ENCODE results near the gene LY6G6D. TPM values are rescaled to one million over a fixed set of nuclear protein-coding genes. Genes with fewer than 3 reads are reported as not detected.
A peak's percentile ranks its signal among the peaks of the same experiment; 100 is the strongest.

LY6G6D gene, protein sequence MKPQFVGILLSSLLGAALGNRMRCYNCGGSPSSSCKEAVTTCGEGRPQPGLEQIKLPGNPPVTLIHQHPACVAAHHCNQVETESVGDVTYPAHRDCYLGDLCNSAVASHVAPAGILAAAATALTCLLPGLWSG
- not detected in 2 replicates for total RNA-seq

DNA sequence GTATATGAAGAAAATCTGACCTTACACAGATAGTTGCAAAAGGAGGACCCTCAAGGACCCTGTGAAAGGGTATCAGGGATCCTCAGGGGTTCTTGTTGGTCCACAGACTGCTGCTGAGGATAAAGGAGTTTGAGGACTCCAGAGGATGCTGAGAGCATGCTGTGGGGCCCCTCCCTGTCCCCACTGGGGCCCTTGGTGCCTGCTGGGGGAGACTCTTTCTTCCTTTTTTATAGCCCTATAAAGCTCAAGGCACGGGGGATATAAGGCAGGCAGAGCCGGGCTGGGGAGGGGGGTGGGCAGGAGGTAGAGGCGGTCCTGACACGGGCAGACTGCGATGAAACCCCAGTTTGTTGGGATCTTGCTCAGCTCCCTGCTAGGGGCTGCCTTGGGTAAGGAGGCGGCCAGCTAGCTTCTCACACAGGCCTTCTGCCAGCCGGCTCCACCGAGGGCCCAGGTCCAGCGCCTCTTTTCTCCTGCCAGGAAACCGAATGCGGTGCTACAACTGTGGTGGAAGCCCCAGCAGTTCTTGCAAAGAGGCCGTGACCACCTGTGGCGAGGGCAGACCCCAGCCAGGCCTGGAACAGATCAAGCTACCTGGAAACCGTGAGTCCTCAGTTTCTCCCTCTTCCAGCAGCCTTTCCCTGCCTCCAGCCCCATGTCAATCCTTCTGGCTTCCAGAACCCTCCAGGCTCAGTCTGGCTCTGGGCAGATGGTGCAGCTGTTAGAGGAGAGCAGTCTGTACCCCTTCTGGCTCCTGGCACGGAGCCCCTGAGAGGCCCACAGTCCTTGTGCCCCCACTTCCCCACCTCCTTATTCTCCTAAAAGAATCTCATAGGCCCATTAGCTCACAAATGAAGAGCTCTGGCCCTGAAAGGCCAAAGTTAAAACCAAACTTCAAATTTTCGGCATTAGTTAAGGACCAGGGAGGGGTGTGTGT lies at the start of gene LY6G6D:
TSS of gene LY6G6D (plus strand) at position 327 of the 937 bp plus-strand sequence. CDS start at position 335, 8 bp downstream.
- no peak for DNase-seq (ENCODE audit: low read depth, low spot score)

DNA sequence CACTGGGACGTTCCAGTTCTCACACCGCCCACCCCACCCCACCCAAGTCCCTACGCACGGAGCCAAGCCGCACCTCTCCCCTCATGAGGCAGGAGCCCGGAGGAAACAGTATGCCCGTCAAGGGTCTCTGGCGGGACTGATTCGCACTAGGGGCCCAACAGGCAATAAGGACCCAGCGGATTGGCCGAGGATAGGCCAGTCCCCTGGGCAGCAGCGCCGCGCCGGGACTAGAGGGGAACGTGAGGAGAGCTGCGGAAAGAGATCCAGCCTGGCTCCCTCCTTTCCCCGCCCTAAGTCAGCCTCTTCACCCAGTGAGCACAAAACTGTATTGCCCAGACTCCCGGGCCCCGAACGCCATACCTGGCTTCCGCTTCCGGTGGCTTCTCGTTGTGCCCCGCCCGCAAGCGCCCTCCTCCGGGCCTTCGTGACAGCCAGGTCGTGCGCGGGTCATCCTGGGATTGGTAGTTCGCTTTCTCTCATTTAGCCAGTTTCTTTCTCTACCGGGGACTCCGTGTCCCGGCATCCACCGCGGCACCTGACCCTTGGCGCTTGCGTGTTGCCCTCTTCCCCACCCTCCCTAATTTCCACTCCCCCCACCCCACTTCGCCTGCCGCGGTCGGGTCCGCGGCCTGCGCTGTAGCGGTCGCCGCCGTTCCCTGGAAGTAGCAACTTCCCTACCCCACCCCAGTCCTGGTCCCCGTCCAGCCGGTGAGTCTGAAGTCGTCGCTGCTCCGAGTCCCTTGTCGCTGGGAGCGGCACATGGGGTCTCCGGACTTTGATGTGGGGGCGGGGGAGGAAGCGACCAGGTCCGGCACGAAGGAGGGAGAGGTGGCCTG lies 49.4 kb upstream of the LY6G6D start, which contains the start of gene CSNK2B:
TSS of gene CSNK2B (plus strand) at position 580 of the 836 bp plus-strand sequence. CDS start 752 bp downstream, outside the sequence.
- DNase-seq (ENCODE audit: low read depth, low spot score): peak; percentile 86

DNA sequence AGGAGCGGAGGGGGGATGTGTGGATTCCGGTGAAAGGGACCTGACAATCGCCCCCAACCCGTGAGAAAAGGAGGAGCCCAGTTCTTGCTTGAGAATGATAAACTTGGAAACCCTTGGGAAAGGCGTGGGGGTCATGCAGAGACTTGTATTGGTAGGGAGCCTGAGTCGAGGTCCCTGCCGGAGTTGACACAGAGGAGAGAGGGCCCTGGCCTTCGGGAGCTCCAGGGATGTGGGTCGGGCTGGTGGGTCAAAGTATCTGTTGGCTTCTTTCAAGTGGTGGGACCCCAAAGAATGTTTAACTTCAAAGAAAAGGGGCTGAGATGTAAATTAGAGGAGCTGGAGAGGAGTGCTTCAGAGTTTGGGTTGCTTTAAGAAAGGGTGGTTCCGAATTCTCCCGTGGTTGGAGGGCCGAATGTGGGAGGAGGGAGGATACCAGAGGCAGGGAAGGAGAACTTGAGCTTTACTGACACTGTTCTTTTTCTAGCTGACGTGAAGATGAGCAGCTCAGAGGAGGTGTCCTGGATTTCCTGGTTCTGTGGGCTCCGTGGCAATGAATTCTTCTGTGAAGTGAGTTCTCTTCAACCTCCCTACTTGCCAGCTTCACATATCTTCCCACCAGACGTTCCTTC lies 48.7 kb upstream of the LY6G6D start:
- no peak for DNase-seq (ENCODE audit: low read depth, low spot score)

DNA sequence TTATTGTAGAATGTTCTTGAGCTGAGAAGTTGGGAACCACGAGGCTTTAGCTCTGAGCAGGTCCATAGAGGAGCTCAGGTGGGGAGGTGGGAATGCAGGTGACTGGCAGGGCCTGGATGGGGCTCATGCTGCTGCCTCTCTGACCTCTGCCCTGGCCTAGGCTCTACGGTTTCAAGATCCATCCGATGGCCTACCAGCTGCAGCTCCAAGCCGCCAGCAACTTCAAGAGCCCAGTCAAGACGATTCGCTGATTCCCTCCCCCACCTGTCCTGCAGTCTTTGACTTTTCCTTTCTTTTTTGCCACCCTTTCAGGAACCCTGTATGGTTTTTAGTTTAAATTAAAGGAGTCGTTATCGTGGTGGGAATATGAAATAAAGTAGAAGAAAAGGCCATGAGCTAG lies 45.5 kb upstream of the LY6G6D start, which contains the start of gene LY6G5B:
TSS of gene LY6G5B (plus strand) at position 301 of the 400 bp plus-strand sequence. CDS start 975 bp downstream, outside the sequence.
- DNase-seq (ENCODE audit: low read depth, low spot score): no peak

DNA sequence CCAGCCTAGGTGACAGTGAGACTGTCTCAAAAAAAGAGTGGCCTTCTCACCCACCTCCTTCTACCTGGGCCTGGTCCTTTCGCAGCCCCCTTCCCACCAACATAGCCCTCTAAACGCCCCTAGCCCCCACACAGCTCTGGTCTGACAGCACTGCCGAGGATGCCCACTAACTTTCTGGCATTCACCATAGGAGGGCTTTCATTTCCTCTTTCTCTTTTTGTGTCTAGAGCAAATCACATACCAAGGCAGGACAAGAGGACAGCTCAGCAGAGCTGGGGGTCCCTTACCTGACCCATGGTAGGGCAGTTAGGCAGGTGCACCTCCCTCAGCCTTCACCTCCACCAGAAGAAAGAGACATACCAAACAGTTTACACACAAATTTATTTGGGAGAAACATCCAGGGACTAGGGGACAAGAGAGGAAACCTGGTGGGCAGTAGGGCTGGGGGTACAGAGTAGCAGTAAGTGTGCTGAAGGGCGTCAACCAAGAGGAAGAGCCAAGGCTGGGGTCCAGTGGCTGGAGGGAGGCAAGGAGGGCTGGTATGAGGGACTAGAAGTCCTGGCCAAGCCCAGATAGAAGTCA lies 38.7 kb upstream of the LY6G6D start:
- DNase-seq (ENCODE audit: low read depth, low spot score): no peak

DNA sequence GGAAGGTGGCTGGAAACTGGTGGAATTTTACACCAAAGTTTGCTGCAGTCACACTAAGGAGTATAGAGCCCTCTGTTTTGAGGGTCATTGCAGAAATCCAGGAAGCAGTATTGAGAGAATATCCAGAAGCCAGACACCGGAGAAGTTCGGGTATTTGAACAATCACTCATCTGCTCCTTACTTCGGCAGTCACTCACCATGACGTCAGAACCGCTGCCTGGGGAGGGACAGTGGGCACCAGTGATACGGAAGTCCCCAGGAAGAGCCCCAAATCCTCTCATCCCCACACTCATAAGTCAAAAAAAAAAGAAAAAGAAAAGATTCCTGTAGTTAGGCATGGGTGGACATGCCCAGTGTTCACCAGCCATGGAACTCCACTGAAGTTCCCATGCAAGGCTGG lies 38.2 kb upstream of the LY6G6D start:
- DNase-seq (ENCODE audit: low read depth, low spot score): no peak

DNA sequence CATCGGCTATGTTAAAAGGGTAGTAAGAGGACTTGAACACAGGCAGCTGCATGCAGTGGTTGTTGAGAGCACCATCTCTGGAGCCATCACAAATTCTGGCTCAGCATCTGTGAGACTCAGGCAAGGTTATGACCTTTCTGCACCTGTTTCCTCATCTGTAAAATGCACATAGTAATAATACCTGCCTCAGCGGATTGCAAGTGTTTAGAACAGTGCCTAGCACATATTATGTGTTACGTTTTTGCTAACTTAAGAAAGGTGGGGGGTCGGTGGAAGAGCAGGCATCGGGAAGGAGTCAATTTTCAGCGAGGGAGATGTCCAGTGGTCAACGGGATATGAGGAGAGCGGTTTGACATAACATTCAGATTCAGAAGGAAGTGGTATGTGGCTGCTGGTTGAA lies 37.2 kb upstream of the LY6G6D start:
- DNase-seq (ENCODE audit: low read depth, low spot score): no peak

DNA sequence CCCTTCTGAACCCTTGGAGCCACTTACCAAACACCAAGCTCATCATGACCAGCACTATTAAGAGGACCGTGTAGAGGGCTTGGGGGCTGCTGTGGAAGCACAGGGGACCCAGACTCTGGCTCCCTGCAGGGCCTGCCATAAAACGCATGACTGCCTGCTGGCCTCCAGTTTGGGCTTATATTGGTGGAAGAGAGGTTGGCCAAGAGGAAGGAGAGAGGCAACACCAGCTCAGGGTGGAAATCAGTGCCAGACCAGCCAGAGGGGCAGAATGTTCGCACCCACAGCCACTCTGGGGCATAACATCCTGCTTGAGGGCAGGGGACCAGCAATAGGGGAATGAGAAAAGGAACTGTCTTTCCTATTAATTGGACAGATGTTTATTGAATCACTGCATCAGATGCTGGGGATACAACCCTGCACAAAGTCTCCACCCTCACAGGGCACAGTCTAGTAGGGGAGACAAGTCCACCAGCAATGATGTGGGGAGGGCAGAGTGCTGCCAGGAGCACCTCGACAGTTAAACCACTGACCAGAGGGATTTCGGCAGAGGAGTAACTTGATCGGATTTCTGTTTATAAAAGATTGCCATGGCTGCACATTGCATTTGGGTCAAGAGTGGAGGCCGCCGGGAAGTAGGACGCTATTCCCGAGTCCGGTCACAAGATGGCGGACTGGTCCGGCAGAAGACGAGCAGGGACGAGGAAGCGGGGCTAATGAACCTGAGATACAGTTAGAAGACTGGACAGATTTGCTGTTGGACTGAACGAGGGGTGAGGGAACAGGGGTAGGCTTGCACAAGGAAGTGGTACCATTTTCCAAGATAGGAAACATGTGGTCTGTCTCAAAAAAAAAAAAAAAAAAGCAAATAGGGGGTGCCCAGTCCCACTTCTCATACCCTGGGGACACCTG lies 34.7 kb upstream of the LY6G6D start, which contains the start of gene LY6G5C:
TSS of gene LY6G5C (minus strand) at position 842 of the 909 bp plus-strand sequence. CDS start at position 148, 694 bp downstream.
- DNase-seq (ENCODE audit: low read depth, low spot score): peak; percentile 72

DNA sequence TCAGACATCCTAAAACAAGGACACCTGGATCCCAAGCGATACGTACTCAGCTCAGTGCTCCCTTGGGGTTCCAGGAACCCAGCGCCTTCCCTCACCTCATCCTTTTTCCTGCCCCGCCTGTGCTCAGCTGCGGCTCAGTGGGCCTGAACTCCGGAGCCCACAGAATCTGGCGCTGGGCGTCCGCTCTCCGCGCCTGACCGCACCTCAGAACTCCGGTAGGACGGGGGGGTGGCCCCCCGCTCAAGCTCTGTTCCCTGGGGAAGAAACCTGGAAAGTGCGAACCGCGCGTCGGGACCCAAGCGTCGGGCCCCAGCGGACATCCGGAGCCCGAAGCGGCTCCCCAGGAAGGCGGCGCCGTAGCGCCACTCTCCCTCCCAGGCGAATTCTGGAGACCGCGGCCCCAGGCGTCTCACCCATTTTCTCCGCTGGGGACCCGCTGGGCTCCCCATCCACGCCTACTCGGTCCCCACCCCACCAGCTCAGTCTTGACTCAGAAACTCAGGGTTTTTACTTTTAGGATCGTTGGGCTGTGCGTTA lies 33.9 kb upstream of the LY6G6D start:
- DNase-seq (ENCODE audit: low read depth, low spot score): no peak

DNA sequence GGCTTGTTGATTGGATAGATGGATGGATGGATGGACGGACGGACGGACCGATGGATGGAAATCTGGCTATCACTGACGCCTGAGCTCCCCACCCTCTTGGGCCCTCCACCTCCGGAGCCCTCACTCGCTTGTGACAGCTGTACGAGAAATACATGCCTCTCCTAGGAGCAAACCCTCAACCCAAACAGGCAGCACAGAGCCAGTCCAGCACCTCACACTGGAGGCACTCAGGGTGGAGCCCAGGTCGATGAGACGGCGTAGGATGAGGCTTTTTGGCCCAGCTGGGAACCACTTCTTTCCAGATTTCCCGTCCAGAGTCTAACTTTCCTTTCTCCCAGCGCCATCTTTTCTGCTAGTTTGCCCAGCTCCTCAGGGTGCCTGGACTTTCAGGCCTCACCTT lies 31.6 kb upstream of the LY6G6D start:
- DNase-seq (ENCODE audit: low read depth, low spot score): no peak

DNA sequence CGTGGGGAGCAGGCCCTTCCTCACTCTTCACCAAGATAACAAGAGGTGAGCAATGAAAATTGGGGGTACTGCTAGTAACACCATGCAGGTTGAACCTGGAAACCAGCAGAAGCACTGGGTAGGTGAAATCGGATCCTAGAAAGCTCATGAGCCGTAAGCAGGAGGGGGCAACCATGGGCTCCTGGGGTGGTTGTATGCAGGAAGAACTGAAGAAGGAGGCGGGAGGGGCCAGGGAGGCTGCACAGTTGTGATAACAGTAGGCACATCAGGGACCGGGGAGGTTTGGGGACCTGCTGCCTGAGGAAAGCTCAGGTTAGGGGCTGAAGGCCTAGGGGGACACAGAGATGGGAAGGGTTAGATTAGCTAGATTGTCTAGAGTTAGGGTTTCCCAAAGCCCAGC lies 28.7 kb upstream of the LY6G6D start:
- no peak for DNase-seq (ENCODE audit: low read depth, low spot score)

DNA sequence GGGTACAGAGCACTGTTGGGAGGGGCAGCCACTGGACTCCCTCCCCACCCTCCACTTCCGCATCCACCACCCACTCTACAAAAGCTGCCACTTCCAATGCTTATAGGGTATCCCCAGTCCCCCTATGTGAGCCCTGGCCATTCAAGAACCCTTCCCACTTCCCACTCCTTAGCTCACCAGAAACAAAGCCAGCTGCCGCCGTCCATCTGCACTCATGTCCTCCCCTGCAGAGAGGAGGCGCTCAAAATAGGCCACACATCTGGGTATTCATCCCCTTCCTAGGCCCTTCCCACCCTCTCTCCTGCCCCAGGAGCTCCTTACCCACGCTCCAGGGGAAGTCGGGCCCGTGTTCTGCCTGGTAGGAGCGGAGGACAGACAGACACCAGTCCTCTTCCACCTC lies 27.8 kb upstream of the LY6G6D start:
- DNase-seq (ENCODE audit: low read depth, low spot score): no peak

DNA sequence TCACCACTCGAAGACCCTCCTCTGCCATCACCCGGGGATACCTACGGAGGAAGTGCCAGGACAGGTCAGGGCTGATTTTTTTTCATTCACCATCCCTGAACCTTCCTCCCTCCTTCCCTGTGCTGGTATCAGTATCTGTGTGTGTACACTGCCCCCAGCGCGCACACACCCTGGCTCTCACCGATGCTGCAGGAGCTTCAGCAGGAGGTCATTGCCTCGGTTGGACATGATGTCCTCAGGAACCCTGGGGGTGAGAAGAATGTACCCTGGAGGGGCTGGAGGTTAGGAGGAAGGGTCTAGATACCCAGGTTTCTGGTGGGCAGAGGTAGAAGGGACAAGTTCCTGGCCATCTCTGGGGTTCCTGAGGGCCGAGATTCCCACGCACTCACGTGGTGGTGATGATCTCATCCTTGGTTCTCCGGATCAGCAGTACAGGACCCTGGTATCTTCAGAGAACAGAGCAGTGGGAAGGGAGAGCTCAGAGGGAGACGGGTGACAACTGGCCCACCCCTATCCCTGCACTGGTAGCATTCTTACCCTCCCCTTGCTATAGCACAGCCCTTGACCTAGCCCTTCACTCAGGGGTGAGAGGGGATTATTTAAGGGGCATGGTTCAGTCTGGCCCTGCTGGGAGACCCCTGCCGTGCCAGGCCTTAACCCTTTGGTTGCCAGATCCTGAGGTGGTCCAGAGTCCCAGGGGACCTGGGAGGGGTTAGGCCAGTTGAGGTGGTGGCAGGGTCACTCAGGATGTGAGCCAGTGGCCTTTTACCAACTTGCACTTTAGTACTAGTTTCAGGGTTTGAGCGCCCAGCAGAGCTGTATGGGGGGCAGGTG lies 27.1 kb upstream of the LY6G6D start:
- DNase-seq (ENCODE audit: low read depth, low spot score): no peak

DNA sequence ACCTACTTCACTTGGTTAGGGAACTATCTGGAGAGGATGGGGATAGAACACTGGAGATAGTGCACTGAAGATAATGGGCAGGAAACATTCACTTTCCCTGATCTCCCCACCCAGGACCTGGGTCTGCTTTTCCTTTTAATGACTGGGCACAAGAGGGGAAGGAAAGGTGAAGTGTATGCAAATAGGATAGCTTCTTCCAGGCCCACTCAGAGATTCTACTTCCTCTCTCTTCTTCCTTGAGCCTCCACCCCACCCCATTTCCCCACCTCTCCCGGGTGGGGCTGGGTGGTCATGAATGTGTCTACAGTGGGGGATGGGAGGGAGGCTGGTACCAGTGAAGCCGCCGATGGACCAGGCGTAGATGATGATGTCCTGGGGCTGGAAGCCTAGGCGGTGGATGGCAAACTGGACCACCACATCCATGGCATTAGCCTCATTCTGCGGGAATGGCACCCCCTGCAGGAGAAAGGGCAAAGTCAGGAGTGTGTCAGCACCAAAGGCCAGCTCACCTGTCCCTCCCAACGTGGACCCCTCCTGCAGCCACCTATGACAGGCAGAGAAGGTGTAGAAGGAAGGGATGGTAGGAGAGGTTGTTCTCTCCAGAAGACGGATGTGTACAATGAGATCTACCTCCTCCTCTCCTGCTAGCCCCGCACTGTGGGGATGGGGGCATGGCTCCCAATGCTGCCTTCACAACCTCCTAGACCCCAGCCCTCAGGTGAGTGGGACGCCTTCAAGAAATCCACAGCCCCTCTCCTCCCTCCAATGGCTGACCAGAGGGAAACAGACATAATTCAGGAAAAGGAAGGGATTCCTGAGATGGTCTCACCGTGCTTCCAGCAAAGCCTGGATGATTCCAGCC lies 25.7 kb upstream of the LY6G6D start:
- no peak for DNase-seq (ENCODE audit: low read depth, low spot score)

DNA sequence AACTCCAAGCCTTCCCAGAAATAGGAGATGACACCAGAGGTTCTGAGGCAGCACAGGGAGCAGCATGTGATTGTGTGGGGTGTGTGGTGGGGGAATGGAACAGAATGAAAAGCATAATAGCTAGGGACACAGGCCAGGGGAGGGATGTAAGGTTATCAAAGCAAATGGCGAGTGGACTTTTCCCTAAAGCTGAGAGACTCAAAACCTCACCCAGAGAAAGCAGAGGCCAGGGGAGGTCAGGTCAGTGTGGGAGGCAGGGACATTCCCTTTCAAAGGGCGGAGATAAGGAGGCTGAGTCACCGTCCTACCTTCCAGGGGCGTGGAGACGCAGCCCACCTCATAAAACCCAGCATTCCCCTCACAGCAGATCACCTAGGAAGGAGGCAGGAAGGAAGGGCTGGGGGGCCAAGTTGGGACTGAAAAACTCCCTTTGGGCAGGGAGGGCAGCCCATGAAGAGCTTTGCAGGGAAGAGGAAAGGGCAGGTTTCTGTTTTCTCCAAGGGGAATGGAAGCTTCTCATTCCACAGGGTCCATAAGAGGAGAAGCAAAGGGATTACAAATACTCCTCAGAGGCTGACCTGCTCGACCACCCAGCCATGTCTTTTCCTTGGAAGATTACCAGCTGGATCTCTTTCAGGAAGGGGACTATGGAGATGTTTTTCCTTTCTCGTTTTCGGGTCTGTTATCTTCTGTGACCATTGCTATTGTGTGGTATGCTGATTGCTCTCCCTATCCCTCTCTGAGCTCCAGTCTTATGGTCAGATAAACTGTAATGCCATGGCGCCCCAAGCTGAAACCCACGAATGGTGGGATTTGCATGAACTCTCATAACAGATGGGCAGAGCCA lies 24.7 kb upstream of the LY6G6D start:
- no peak for DNase-seq (ENCODE audit: low read depth, low spot score)

DNA sequence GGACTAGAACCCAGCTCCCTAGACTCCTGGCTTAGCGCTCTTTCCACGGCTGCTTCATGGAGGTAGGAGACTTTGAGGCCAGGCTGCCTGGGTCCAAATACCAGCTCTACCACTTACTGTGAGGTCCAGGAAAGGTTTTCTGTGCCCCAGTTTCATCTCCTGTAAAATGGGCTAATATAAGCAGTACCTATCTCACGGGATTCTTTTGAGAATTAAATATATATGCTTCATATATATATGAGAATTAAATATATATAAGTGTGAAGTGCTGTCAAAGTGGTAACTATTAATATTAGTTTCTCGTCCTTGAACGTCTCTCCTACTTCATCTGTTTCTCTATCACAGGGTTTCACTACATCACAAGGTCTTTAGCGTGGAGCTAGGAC lies 24.1 kb upstream of the LY6G6D start:
- no peak for DNase-seq (ENCODE audit: low read depth, low spot score)
